A673 (cell line): ENCODE results near the gene DDI2.

Source experiments
- EZH2 ChIP-seq: fragments of 200-600 bp; sonication (generic); IDR thresholded peaks from 2 replicates; pipeline ENCODE4 v1.6.1; 2017; ENCODE audit warnings: borderline replicate concordance, low read depth, mild to moderate bottlenecking, mixed read lengths, antibody characterized with exemption, low read length; ENCODE audit not compliant: poor library complexity, severe bottlenecking
- TF ChIP-seq, protein P1 (sequence below): fragments of 300-800, 200-600 bp; sonication (generic); conservative IDR thresholded peaks from 2 replicates; pipeline ENCODE4 v1.5.1; 2017; ENCODE audit warnings: low read depth, mild to moderate bottlenecking, antibody characterized with exemption, low read length, moderate library complexity, mixed read lengths

DNA sequence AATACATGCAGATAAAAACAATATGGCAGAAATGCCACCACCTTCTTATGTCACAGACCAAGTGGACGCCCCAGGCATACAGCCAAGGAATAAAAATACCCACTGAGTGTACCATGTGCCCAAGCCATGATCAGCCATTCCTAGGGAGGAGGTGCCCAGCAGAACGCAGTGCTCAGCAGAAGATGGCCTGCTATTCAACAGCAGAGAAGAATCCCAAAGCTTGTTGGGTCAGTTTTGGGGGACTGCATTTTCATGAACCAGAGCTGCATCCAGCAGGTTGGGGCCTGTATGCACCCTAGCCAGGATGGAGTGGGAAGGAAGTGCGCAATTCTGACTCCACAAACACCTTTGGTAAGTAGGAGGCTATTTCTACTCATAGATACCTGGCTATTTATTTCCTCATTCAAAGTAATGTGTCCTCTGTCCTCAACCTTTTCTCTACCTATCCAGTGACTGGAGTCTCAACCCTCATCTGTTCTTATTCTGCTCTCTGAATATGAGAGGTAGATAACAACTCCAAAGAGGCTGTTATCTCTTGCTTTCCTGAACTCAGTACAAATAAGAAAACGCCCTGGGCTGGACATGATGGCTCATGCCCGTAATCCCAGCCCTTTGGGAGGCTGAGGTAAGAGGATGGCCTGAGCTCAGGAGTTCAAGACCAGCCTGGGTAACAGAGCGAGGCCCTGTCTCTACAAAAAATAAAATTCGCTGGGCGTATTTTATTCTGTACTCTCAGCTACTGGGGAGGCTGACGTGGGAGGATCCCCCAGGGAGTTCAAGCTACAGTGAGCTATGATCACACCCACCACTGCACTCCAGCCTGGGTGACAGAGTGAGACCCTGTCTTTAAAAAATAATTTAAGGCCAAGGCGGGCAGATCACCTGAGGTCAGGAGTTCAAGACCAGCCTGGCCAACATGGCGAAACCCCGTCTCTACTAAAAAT lies 64.4 kb downstream of the DDI2 start:
- TF ChIP-seq, protein P1, sequence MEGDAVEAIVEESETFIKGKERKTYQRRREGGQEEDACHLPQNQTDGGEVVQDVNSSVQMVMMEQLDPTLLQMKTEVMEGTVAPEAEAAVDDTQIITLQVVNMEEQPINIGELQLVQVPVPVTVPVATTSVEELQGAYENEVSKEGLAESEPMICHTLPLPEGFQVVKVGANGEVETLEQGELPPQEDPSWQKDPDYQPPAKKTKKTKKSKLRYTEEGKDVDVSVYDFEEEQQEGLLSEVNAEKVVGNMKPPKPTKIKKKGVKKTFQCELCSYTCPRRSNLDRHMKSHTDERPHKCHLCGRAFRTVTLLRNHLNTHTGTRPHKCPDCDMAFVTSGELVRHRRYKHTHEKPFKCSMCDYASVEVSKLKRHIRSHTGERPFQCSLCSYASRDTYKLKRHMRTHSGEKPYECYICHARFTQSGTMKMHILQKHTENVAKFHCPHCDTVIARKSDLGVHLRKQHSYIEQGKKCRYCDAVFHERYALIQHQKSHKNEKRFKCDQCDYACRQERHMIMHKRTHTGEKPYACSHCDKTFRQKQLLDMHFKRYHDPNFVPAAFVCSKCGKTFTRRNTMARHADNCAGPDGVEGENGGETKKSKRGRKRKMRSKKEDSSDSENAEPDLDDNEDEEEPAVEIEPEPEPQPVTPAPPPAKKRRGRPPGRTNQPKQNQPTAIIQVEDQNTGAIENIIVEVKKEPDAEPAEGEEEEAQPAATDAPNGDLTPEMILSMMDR: no peak
- TF ChIP-seq EZH2: no peak
